Ecto neural progenitor cell (in vitro differentiated cells): ENCODE results near the gene KLHDC4.
"Not testable (repeated sequence)": the region's sequence is repeated elsewhere in the genome, so short reads cannot be mapped to it uniquely, and the experiment has no call there.

Source experiments
- DNase-seq: peaks from one replicate; pipeline ENCODE4 v3.0.0-alpha.2; 2018; ENCODE audit warnings: low spot score

The KLHDC4 gene

GRCh38 chr16:87765776-87766484 is at the start of gene KLHDC4:
KLHDC4 (minus strand) TSS chr16:87765986; CDS start chr16:87765890, 96 bp downstream.
- DNase-seq: peak; percentile 92

- DNase-seq: peak; percentile 49
Measured at GRCh38 chr16:87815567-87815966, 49.8 kb upstream of the KLHDC4 start.

GRCh38 chr16:87812200-87812656 is 46.4 kb upstream of the KLHDC4 start:
- peak; percentile 43 for DNase-seq

- DNase-seq: not testable (repeated sequence)
Measured at GRCh38 chr16:87811454-87811853, 45.7 kb upstream of the KLHDC4 start.

- DNase-seq: no peak
Measured at GRCh38 chr16:87809150-87809902, 43.5 kb upstream of the KLHDC4 start.

GRCh38 chr16:87808108-87808507 is 42.3 kb upstream of the KLHDC4 start:
- DNase-seq: no peak

- no peak for DNase-seq
Measured at GRCh38 chr16:87806641-87807546, 41.1 kb upstream of the KLHDC4 start.

GRCh38 chr16:87806261-87806640 is 40.5 kb upstream of the KLHDC4 start:
- DNase-seq: no peak

GRCh38 chr16:87803385-87803784 is 37.6 kb upstream of the KLHDC4 start:
- DNase-seq: no peak

- DNase-seq: no peak
Measured at GRCh38 chr16:87802670-87803069, 36.9 kb upstream of the KLHDC4 start.

- DNase-seq: no peak
Measured at GRCh38 chr16:87801679-87802259, 36.0 kb upstream of the KLHDC4 start.

GRCh38 chr16:87800497-87800896 is 34.7 kb upstream of the KLHDC4 start:
- no peak for DNase-seq

GRCh38 chr16:87795336-87795735 is 29.6 kb upstream of the KLHDC4 start:
- no peak for DNase-seq

GRCh38 chr16:87794485-87795078 is 28.8 kb upstream of the KLHDC4 start:
- no peak for DNase-seq

- no peak for DNase-seq
Measured at GRCh38 chr16:87792205-87792565, 26.4 kb upstream of the KLHDC4 start.

- DNase-seq: peak; percentile 72
Measured at GRCh38 chr16:87791295-87792204, 25.8 kb upstream of the KLHDC4 start.

GRCh38 chr16:87790292-87791100 is 24.7 kb upstream of the KLHDC4 start:
- no peak for DNase-seq

GRCh38 chr16:87789437-87790291 is 23.9 kb upstream of the KLHDC4 start:
- no peak for DNase-seq
